HT-29 (cell line): Measurements from ENCODE around the gene NAT16. TPM values are rescaled to one million over a fixed set of nuclear protein-coding genes. Genes with fewer than 3 reads are reported as not detected.
"Not testable (repeated sequence)": the region's sequence is repeated elsewhere in the genome, so short reads cannot be mapped to it uniquely, and the experiment has no call there.

Source experiments
- DNase-seq: peaks from one replicate; pipeline ENCODE4 v3.0.0-alpha.2; 2015; ENCODE audit warnings: low spot score
- total RNA-seq: library from RNA; depleted of rRNA; stranded (reverse); fragments of >200 nt; shearing (Covaris generic); gene quantifications from 2 replicates; pipeline ENCODE4 v1.2.3, GENCODE V29; 2014

The NAT16 gene
- total RNA-seq, 1 experiment from 2014 or later = 0.13 TPM

GRCh38 chr7:101202603-101202918 is 22.5 kb upstream of the NAT16 start:
- DNase-seq = no peak

- peak; percentile 55 for DNase-seq
Measured at GRCh38 chr7:101201695-101202602, 21.9 kb upstream of the NAT16 start.

GRCh38 chr7:101200862-101201599 is 20.9 kb upstream of the NAT16 start, which contains the start of gene MOGAT3:
TSS of gene MOGAT3 (minus strand) at chr7:101201036. CDS start at chr7:101200854, 182 bp downstream.
- DNase-seq = peak; percentile 84

- DNase-seq = no peak
Measured at GRCh38 chr7:101200504-101200861, 20.4 kb upstream of the NAT16 start.

- DNase-seq = not testable (repeated sequence)
Measured at GRCh38 chr7:101199522-101199921, 19.4 kb upstream of the NAT16 start.

- DNase-seq = no peak
Measured at GRCh38 chr7:101198476-101198875, 18.4 kb upstream of the NAT16 start.

GRCh38 chr7:101197991-101198390 is 17.9 kb upstream of the NAT16 start:
- no peak for DNase-seq

GRCh38 chr7:101195884-101196283 is 15.8 kb upstream of the NAT16 start:
- no peak for DNase-seq

- DNase-seq = no peak
Measured at GRCh38 chr7:101189109-101189508, 9.0 kb upstream of the NAT16 start.

GRCh38 chr7:101186844-101187428 is 6.8 kb upstream of the NAT16 start:
- no peak for DNase-seq

- no peak for DNase-seq
Measured at GRCh38 chr7:101186194-101186593, 6.1 kb upstream of the NAT16 start.

GRCh38 chr7:101185258-101185839 is 5.3 kb upstream of the NAT16 start:
- no peak for DNase-seq

GRCh38 chr7:101179713-101180112 is 380 bp downstream of the NAT16 start:
- DNase-seq = no peak

- DNase-seq = no peak
Measured at GRCh38 chr7:101179117-101179516, 976 bp downstream of the NAT16 start.

- DNase-seq = no peak
Measured at GRCh38 chr7:101177644-101178043, 2.4 kb downstream of the NAT16 start.

GRCh38 chr7:101175664-101176063 is 4.4 kb downstream of the NAT16 start:
- DNase-seq = no peak

GRCh38 chr7:101174322-101174854 is 5.7 kb downstream of the NAT16 start:
- DNase-seq = no peak

GRCh38 chr7:101173752-101174244 is 6.3 kb downstream of the NAT16 start:
- DNase-seq = peak; percentile 80

GRCh38 chr7:101172854-101173751 is 7.0 kb downstream of the NAT16 start:
- peak; percentile 85 for DNase-seq

- DNase-seq = no peak
Measured at GRCh38 chr7:101172005-101172853, 7.9 kb downstream of the NAT16 start.
